Fibroblast of mammary gland (primary cell): ENCODE measurements around the gene BTG3.

ENCODE experiments used
- DNase-seq: peaks from one replicate; pipeline ENCODE4 v3.0.0-alpha.2; 2010; ENCODE audit warnings: low read depth
- H3K4me3 ChIP-seq: 2 replicates; pipeline ENCODE4 v1.5.1; 2011; ENCODE audit warnings: low read depth, mild to moderate bottlenecking, low read length, moderate library complexity; ENCODE audit not compliant: control insufficient read depth
- TF ChIP-seq, protein P1 (sequence below): conservative IDR thresholded peaks from 2 replicates; pipeline ENCODE4 v1.5.1; 2011; ENCODE audit warnings: low read depth, low read length, inconsistent platforms; ENCODE audit not compliant: control insufficient read depth, insufficient read depth

Gene BTG3

GRCh38 chr21:17554679-17555465 lies 57.8 kb downstream of the BTG3 start:
- no peak overlapping the region for H3K4me3 ChIP-seq
- DNase-seq: peak; percentile 35
- TF ChIP-seq, protein P1, sequence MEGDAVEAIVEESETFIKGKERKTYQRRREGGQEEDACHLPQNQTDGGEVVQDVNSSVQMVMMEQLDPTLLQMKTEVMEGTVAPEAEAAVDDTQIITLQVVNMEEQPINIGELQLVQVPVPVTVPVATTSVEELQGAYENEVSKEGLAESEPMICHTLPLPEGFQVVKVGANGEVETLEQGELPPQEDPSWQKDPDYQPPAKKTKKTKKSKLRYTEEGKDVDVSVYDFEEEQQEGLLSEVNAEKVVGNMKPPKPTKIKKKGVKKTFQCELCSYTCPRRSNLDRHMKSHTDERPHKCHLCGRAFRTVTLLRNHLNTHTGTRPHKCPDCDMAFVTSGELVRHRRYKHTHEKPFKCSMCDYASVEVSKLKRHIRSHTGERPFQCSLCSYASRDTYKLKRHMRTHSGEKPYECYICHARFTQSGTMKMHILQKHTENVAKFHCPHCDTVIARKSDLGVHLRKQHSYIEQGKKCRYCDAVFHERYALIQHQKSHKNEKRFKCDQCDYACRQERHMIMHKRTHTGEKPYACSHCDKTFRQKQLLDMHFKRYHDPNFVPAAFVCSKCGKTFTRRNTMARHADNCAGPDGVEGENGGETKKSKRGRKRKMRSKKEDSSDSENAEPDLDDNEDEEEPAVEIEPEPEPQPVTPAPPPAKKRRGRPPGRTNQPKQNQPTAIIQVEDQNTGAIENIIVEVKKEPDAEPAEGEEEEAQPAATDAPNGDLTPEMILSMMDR: peak; percentile 42

GRCh38 chr21:17554120-17554519 lies 58.6 kb downstream of the BTG3 start:
- DNase-seq: no peak
- TF ChIP-seq, protein P1: no peak
- no peak overlapping the region for H3K4me3 ChIP-seq

- TF ChIP-seq, protein P1: no peak
- no peak for DNase-seq
- H3K4me3 ChIP-seq: no peak overlapping the region
Observed at GRCh38 chr21:17552410-17552809, 60.3 kb downstream of the BTG3 start.

DNA sequence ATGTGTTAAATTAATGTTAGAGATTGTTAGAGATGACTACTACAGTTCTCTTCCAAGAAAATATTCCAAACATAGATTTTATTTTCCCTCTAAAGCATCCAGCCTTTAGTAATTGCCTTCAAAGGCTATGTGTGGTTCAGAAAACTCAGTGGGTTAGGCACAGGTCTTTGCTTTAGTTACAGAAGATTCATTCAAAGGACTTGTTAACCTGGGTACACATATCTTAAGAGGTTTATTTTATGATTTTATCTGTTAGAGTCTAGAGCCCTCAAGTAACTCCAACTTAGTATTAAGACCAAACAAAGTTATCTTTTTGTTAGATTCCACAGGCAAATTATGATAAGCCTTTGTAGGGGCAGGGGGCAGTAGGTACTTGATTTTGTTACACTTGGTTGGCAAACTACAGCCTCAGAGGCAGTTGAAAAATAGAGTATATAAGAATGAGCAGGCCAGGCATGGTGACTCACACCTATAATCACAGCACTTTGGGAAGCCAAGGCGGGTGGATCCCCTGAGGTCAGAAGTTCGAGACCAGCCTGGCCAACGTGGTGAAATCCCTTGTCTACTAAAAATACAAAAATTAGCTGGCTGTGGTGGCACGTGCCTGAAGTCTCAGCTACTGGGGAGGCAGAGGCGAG lies 61.9 kb downstream of the BTG3 start:
- DNase-seq: peak; percentile 16
- TF ChIP-seq, protein P1: no peak
- H3K4me3 ChIP-seq: no peak overlapping the region

DNA sequence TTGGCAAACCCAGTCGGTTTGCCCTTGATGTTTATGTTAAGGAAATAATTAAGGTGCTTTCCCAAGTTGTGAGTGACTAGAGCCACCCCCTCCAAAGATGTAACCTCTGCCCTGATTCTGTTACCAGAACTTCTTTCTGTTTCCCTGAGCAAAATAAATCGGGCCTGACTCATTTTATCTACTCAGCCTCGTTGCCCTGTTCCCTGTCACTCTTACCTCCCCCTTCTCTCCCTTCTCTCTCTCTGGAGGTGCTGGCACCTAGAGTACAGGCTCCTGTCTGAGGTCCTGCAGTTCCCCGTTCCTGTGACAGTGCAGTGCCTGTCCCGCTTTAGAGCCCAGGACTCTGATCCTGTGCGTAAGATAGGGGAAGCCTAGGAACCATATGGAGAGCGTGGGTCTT lies 64.4 kb downstream of the BTG3 start:
- DNase-seq: peak; percentile 45
- TF ChIP-seq, protein P1: no peak
- no peak overlapping the region for H3K4me3 ChIP-seq

DNA sequence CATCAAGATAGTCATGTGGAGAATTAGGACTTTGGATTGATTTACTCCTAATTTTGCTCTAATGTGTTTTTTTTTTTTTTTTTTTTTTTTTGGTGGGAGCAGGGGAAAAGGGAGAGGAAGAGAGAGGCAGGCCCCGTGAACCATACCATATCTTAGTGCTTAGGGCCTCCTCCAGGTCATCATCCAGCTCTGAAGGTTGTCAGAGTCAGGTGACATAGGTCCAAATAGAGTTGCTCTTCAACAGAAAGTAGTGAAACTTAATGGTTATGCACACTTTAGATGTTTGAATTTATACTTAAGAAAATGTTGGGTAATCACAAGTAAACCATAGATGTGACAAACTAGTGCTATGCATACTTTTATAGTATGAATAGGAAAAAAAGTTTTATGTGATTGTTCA lies 67.7 kb downstream of the BTG3 start:
- H3K4me3 ChIP-seq: no peak overlapping the region
- DNase-seq: no peak
- TF ChIP-seq, protein P1: no peak
